Measurements from ENCODE around the gene ZFP36L2. TPM values are rescaled to one million over a fixed set of nuclear protein-coding genes. Genes with fewer than 3 reads are reported as not detected.

Gene ZFP36L2
- total RNA-seq, 2 donors from 2014 or later: 117 to 256 TPM

DNA sequence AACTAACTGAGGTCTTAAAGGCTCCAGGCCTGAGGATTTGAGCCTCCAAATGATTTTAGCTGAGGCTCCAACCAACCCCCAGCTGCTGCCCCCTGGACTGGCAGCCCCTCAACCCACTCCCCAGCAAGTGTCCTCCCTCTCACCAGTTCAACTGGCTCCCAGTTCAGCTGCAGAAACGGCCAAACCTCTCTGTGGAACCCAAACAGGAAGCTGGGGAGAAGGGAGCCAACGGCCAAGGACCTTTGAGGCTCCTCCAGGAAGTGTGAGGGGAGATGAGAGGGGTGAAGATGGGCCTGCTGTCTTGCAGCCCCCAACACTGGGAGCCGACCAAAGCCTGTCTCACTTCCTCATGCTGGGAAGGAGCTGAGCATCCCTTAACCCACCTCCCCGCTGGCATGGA lies 24.9 kb downstream of the ZFP36L2 start:
- Histone ChIP-seq H3K27me3 (replicated peaks; ENCODE audit: insufficient read depth) (no peaks in the 10 kb centered on the region), H3K4me1 (replicated peaks) (no peaks in the 10 kb centered on the region), H3K9me3 (no peaks in the 10 kb centered on the region), H3K36me3 (no peaks in the 10 kb centered on the region), H3K4me3 (no peak overlapping the region), H3K27ac (no peak overlapping the region)
- no peak for DNase-seq (ENCODE audit: low spot score)
- intact Hi-C loops (cut with DNase I): no loop called here
- 82% methylated on average over 4 of the region's 4 CpGs for WGBS
- no peak for TF ChIP-seq POLR2A (IDR thresholded peaks at IDR 0.05)
- no peak for TF ChIP-seq POLR2AphosphoS5 (IDR thresholded peaks at IDR 0.05)
- no peak for TF ChIP-seq CTCF (IDR thresholded peaks at IDR 0.05)

- no peak for TF ChIP-seq POLR2AphosphoS5 (IDR thresholded peaks at IDR 0.05)
- TF ChIP-seq CTCF (IDR thresholded peaks at IDR 0.05): no peak
- no peak for TF ChIP-seq POLR2A (IDR thresholded peaks at IDR 0.05)
- intact Hi-C loops (cut with DNase I): no loop called here
- 97% methylated on average over 7 of the region's 7 CpGs for WGBS
- DNase-seq (ENCODE audit: low spot score): no peak
- no peaks in the 10 kb centered on the region for H3K4me1 ChIP-seq (replicated peaks)
- no peaks in the 10 kb centered on the region for H3K27me3 ChIP-seq (replicated peaks; ENCODE audit: insufficient read depth)
- H3K9me3 ChIP-seq: no peaks in the 10 kb centered on the region
- H3K27ac ChIP-seq: no peak overlapping the region
- no peak overlapping the region for H3K4me3 ChIP-seq
- no peaks in the 10 kb centered on the region for H3K36me3 ChIP-seq
Measured at GRCh38 chr2:43201016-43201415, 25.4 kb downstream of the ZFP36L2 start.

DNA sequence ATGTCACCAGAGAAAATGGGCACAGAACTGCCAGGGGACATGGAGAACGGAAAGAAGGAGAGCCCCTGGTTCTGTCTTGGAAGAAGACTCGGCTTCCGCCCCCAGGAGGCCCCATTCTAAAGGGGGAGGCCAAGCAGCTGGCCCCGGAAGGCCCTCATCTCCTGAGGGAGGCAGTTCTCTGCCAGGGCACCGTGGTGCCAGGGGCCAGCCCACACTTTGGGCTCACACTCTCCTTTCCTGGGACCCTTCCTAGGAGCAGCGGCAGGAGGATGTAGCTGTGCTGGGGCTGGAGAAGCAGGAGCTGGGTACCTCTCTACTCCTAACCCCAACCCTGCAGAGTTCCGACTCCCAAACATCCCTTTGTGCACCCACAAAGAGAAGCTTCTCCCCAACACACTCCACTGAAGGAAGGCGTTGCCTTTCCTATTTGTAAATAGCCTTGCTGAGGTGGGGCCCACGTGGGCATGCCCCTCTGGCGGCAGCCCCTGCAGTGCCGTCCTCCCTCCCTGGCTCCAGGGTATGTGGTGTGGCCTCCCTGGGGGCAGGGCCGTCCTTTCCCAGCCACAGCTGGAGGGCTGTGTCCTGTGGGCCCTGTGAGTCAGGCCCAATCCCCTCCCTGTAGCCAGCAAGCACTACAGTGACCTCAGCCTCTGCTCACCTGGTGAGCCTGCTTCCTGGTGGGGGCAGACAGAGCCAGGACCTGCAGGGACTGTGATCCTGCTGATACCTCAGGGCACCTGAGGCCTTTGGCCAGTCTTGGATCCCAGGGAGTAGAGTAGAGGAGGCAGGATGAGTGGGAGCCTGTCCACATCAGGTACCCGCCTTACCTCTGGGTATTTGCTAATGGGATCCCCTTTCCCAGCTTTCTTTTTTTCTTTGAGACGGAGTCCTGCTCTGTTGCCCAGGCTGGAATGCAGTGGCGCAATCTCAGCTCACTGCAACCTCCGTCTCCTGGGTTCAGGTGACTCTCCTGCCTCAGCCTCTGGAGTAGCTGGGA lies 26.6 kb downstream of the ZFP36L2 start:
- H3K4me3 ChIP-seq: no peak overlapping the region
- intact Hi-C loops (cut with DNase I): no loop called here
- no peaks in the 10 kb centered on the region for H3K4me1 ChIP-seq (replicated peaks)
- H3K27ac ChIP-seq: no peak overlapping the region
- no peaks in the 10 kb centered on the region for H3K9me3 ChIP-seq
- 78% methylated on average over 16 of the region's 16 CpGs for WGBS
- DNase-seq (ENCODE audit: low spot score): no peak
- H3K36me3 ChIP-seq: no peaks in the 10 kb centered on the region
- TF ChIP-seq POLR2AphosphoS5 (IDR thresholded peaks at IDR 0.05): no peak
- no peak for TF ChIP-seq CTCF (IDR thresholded peaks at IDR 0.05)
- no peak for TF ChIP-seq POLR2A (IDR thresholded peaks at IDR 0.05)
- no peaks in the 10 kb centered on the region for H3K27me3 ChIP-seq (replicated peaks; ENCODE audit: insufficient read depth)

DNA sequence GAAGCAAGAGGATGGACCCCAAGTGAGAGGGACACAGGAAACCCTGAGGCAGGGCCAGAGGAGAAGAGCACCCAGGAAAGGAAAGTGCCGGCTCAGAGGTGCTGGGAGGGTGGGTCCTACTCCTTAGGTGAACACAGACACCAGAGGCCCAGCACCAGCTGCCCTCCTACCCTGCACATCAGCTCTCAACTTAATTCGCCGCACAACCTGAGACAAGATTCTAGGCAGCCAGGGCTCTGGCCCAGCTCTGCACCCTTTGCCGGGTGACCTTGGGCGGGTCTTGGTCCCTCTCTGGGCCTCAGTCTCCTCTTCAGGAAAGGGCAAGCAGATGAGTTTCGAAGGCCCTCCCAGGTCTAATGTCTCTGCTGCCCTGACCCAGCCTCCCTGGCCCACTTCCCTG lies 28.1 kb downstream of the ZFP36L2 start:
- DNase-seq (ENCODE audit: low spot score): no peak
- Histone ChIP-seq H3K36me3 (no peaks in the 10 kb centered on the region), H3K9me3 (no peaks in the 10 kb centered on the region), H3K27me3 (replicated peaks; ENCODE audit: insufficient read depth) (no peaks in the 10 kb centered on the region), H3K27ac (no peak overlapping the region), H3K4me3 (no peak overlapping the region), H3K4me1 (replicated peaks) (no peaks in the 10 kb centered on the region)
- TF ChIP-seq CTCF (IDR thresholded peaks at IDR 0.05) (no peak), POLR2AphosphoS5 (IDR thresholded peaks at IDR 0.05) (no peak), POLR2A (IDR thresholded peaks at IDR 0.05) (no peak)
- intact Hi-C loops (cut with DNase I): no loop called here
- WGBS: 96% methylated on average over 6 of the region's 6 CpGs

- TF ChIP-seq POLR2AphosphoS5 (IDR thresholded peaks at IDR 0.05) (no peak), POLR2A (IDR thresholded peaks at IDR 0.05) (no peak), CTCF (IDR thresholded peaks at IDR 0.05) (no peak)
- Histone ChIP-seq H3K4me3 (no peak overlapping the region), H3K36me3 (no peaks in the 10 kb centered on the region), H3K9me3 (no peaks in the 10 kb centered on the region), H3K4me1 (replicated peaks) (no peaks in the 10 kb centered on the region), H3K27me3 (replicated peaks; ENCODE audit: insufficient read depth) (no peaks in the 10 kb centered on the region), H3K27ac (no peak overlapping the region)
- intact Hi-C loops (cut with DNase I): no loop called here
- no peak for DNase-seq (ENCODE audit: low spot score)
- 93% methylated on average over 5 of the region's 5 CpGs for WGBS
Measured at GRCh38 chr2:43197588-43197896, 28.9 kb downstream of the ZFP36L2 start.

All from prostate gland (tissue), 2 donors.